GM10847 (cell line): Measurements from ENCODE around the gene SBF2.

Source experiments
- POLR2A ChIP-seq: IDR thresholded peaks from 2 replicates; pipeline ENCODE4 v1.6.1; 2011; ENCODE audit not compliant: insufficient read length; ENCODE audit errors: extremely low read depth

Gene SBF2

GRCh38 chr11:9875862-9876261 lies 418.2 kb downstream of the SBF2 start:
- TF ChIP-seq POLR2A = no peak

- TF ChIP-seq POLR2A = no peak
These were observed 418.6 kb downstream of the SBF2 start for GRCh38 chr11:9875399-9875798.

GRCh38 chr11:9874466-9874865 lies 419.6 kb downstream of the SBF2 start:
- TF ChIP-seq POLR2A = no peak

GRCh38 chr11:9868641-9869040 lies 425.4 kb downstream of the SBF2 start:
- TF ChIP-seq POLR2A = no peak

- TF ChIP-seq POLR2A = no peak
These were observed 431.0 kb downstream of the SBF2 start for GRCh38 chr11:9862981-9863380.

- no peak for TF ChIP-seq POLR2A
These were observed 431.9 kb downstream of the SBF2 start for GRCh38 chr11:9861860-9862725.

- TF ChIP-seq POLR2A = no peak
These were observed 434.3 kb downstream of the SBF2 start for GRCh38 chr11:9859554-9860305.

GRCh38 chr11:9858822-9859221 lies 435.2 kb downstream of the SBF2 start:
- no peak for TF ChIP-seq POLR2A

- TF ChIP-seq POLR2A = no peak
These were observed 435.8 kb downstream of the SBF2 start for GRCh38 chr11:9858218-9858617.

GRCh38 chr11:9855579-9856287 lies 438.3 kb downstream of the SBF2 start:
- no peak for TF ChIP-seq POLR2A

- no peak for TF ChIP-seq POLR2A
These were observed 440.0 kb downstream of the SBF2 start for GRCh38 chr11:9853929-9854552.

- no peak for TF ChIP-seq POLR2A
These were observed 441.6 kb downstream of the SBF2 start for GRCh38 chr11:9852465-9852864.

GRCh38 chr11:9851366-9851765 lies 442.7 kb downstream of the SBF2 start:
- no peak for TF ChIP-seq POLR2A

- TF ChIP-seq POLR2A = no peak
These were observed 443.7 kb downstream of the SBF2 start for GRCh38 chr11:9850224-9850895.

GRCh38 chr11:9849389-9849788 lies 444.6 kb downstream of the SBF2 start:
- no peak for TF ChIP-seq POLR2A
